Activated CD8-positive, alpha-beta memory T cell treated with anti-CD3 and anti-CD28 coated beads for 36 hours (primary cell): ENCODE data around the gene EPHB1. TPM values are rescaled to one million over a fixed set of nuclear protein-coding genes. Genes with fewer than 3 reads are reported as not detected.
"Not testable (repeated sequence)": the region's sequence is repeated elsewhere in the genome, so short reads cannot be mapped to it uniquely, and the experiment has no call there.

Experiments used
- CTCF ChIA-PET: fragments of 350-600 bp; sonication (Branson Sonifier 250); formaldehyde crosslinking; loops from one replicate; lab custom pipeline; 2021; ENCODE audit warnings: antibody characterized with exemption; lab: Charles Lee
- POLR2A ChIA-PET: fragments of 350-600 bp; sonication (Branson Sonifier 250); formaldehyde crosslinking; loops from one replicate; lab custom pipeline; 2021; ENCODE audit warnings: antibody characterized with exemption; lab: Charles Lee
- total RNA-seq, 2 experiments: library from RNA; stranded (reverse); gene quantifications; one replicate each; pipeline ENCODE4 v1.2.3, GENCODE V29; 2021

EPHB1 gene
- total RNA-seq, 2 experiments from 2014 or later, result not detected

DNA sequence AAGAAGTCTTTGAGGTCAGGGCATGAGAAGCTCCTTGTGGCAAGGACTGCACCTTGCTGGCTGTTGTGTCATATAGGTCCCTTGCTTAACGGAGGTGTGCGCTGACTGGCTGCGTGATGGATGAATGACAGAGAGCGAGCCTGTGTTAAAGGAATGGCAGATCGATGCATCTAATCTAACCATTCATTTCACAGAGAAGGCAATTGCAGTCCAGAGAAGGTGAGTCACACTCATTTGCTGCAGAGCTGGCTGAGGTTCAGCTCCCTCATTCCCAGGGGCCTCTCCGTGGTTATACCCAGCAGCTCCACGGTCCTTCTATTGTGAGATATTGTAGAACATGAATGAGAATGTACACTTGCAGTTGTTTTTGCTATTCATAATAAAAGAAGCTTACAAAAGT lies 289.3 kb downstream of the EPHB1 start:
- ChIA-PET CTCF (no interaction called here), POLR2A (no interaction called here)

DNA sequence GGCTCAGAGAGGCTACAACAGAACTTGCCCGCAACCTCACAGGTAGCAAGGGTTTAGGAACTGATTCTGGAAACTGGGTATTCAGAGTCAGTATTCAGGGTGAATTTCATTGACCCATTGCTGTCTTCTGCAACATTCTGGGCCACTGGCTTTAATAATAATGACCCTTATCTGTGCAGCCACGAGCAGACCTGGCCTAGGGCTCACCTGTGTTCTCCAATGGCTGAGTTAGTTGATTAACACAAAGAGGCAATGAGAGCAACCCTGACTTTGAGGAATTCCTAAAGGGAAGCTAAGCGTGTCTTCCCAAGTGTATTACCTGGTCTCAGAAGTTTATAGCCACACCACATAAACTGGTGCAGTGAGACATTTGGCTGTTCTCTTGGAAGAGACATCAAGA lies 289.9 kb downstream of the EPHB1 start:
- CTCF ChIA-PET, result no interaction called here

DNA sequence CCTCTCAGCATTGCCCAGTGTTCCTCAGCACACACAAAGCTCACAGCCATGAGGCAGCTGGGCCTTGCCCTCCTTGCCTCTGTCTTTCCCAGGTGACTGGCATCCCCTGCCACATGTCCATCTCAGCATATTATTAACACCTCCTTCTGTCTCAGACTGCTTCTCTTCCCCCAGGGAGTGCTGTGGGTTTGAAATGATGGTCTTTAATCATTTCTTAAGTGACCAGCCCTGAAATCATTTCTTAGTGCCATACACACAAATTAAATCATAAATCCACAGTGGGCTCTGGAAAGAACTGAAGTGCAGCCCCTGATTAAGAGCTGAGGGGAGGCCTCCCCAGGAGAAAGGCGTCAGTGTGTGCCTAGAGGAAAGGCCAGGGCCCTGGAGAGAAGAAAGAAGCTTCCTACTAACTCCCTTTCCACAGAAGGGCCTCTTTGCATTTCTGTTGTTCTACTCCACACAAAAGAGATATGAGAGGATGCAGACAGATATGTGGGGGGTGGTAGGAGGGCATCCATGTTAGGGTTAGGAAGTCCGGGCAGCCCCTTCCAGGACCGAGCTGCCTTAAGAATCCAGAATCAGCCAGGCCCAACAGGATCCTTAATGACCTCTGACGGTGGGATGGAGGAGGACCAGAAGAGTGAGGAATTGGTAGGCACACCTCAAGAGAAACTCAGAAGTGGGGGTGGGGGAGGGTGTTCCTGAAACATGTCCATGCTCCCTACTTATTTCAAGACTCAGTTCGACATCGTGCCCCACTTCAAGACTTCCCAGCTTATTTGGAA lies 290.8 kb downstream of the EPHB1 start:
- CTCF ChIA-PET, result no interaction called here
- POLR2A ChIA-PET, result no interaction called here

More for the DNA sequence above, 289.9 kb downstream of the EPHB1 start:
- POLR2A ChIA-PET, result no interaction called here

DNA sequence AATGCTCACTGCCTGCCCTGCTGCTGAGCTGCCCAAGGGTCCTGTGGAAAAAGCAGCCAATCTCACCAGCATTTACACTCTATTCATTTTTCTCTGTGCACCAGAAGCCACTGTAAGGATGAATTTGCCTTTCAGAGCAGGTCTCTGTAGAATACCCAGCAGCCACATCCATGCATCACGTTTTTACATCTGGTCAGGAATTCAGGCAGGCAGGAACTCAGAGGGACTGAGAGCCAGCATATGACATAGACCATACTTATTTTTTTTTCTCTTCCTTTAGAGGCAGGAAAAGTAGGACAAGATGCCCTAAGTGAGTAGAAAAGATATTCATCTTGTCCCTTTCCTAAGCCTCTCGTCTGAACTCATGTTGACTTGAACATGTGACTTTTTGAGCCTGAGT lies 292.7 kb downstream of the EPHB1 start:
- ChIA-PET POLR2A (no interaction called here), CTCF (no interaction called here)

DNA sequence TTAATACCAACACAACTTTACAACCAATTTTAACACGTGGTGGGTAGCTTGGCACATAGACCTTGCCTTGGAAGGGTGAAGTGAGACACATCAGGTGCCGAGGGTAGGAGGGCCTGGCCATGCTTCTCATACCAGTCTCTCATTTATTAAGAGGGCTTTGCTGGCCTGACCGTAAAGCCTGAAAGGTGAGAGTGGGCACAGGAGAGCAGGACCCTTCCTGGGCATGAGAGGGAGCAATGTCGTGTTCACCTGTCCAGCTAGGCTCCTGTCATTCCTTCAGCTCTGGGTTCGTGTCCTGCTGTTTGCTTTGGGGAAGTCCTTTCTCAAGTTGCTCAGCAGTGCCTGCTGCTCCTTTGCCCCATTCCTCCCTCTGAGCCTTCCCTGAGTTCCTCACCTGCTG lies 294.4 kb downstream of the EPHB1 start:
- ChIA-PET CTCF (no interaction called here), POLR2A (no interaction called here)

DNA sequence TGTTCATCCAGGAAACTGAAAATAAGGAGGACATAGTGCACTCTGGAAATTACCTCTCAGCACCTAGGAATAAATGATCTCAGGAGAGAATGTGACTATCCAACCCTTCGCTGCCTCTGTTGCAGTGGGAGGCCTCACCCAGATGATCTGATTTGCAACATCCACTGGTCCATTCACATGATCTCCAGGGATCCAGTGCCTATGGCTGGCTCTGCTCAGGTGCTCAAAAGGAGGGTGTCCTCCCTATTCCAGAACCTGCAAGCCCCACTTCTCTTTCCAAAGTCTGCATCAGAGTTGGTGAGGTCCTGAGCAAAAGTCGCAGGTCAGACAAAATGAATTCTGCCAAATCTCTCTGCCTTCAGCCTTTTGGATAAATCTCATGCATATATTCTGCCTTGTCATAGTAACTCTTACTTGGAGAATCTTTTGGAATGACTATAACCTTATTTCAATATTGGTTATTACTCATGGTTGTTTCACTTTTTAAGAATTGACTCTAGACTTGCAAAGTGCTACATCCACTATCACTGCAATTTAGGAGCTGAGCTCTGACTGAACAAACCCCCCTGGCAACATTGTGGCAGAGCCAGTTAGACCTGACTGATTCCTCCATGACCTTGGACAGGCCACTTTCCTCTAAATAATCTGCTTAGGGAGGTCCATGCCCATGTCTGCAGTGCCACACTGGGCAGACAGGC lies 295.1 kb downstream of the EPHB1 start:
- POLR2A ChIA-PET, result no interaction called here
- CTCF ChIA-PET, result no interaction called here

DNA sequence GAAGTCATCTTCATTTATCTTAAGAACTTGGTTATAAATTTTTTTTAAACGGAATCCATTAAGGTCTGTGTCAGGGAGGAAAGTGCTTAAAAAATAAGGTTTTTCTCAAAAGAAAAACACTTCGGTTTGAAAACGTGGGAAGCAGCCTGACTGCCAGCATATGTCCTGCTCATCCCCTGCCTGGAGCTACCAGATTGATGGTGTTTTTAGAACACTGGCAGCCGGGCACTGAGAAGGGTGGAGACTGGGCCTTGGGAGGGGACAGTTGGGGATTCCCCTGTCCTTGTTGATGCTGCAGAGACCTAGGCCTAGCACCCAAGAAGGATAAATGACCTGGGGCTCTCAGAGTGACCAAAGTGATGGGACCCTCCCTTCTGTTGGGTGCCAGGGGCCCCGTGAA lies 296.9 kb downstream of the EPHB1 start:
- CTCF ChIA-PET, result no interaction called here

DNA sequence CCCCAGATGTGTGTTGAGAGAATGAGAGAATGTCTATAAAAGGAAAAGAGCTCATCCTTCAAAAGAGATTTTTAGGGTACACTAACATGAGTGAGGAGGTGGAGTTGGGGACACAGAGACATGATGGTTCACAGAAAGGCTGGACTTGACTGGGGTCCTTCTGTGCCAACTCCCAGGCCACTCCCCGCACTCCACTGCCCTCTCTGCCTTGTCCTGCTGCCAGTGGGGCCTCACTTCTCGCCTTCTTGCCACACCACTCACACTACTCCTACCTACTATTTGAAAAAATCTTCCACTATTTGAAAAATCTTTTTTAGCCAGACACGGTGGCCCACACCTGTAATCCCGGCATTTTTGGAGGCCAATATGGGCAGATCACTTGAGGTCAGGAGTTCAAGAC lies 298.1 kb downstream of the EPHB1 start:
- CTCF ChIA-PET, result no interaction called here
- POLR2A ChIA-PET, result no interaction called here

More for the DNA sequence above, 296.9 kb downstream of the EPHB1 start:
- POLR2A ChIA-PET, result no interaction called here

DNA sequence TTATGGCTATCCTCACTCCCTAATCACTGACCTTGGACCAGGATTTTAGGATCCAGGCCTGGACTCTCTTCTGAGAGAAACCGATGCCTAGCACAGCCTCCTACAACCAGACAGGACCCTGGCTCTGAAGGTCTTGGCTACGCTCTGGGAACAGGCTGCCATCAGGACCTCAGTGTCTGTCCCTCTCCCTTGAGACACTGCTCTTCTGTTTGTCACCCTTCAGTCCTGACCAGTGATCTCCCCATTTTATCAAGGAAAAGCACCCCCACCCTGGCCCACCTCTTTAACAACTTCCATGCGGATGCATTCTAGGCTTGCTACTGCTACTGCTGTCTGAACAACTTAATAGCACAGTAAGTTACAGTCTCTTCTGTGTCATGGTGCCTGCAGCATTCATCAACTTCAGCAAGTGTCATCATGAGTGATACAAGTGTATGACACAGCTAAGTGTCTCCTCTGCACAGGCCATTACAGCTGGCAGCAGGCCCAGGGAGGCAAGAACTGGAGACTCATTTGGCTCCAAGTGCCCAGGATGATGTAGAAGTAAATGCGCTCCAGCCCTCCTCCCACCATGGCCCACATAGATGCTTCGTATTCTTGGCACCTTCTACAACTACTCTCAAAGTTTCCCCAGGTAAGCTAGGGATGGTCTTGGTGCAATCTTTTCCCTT lies 302.4 kb downstream of the EPHB1 start:
- CTCF ChIA-PET, result no interaction called here
- POLR2A ChIA-PET, result no interaction called here

DNA sequence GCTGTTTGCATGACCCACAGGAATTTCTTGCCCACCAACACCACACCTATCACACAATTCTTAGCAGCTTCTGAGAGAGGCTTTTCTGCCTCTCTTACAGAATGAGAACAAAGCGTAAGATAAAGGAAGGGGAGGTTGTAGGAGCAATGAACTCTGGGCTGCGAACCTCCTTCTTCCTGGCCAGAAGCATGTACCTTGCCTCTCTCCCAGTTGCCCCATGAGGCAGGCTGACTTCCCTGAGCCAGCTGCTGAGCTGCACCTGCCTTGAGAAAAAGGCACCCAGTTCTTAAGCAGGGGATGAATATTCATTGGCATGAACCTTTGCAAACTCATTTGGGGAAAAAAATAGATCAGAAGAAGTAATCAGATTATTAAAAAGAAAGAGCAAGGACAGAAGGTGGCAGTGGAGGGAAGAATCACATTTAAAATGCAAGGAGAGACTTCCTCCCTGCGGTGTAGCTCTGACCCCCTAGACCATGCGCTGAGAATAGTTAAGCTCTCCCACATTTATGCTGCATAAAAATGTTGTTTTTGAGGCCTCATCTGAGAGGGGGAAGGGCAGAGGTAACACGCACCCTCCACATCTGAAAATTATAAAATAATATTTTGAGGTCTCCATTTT lies 304.8 kb downstream of the EPHB1 start:
- POLR2A ChIA-PET, result no interaction called here
- CTCF ChIA-PET, result no interaction called here

DNA sequence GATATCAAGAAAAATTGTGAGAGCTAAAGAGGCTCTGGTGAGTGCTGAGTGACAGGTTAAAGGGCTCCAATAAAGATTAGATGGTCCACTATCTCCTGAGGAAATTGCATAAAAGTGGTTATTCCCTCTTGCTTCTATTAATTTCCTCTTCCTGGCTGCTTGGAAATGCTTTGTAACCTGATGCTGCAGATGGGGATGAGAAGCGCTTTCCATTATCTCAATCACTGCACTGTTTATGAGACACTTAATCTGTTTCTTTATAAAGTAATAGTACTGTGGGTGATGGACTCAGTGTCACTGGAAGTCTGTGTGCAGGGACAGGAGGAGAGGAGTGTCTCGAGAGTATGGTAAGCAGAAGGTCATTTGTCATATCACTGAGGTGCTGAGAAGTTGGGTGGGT lies 305.3 kb downstream of the EPHB1 start:
- POLR2A ChIA-PET, result no interaction called here
- CTCF ChIA-PET, result no interaction called here

DNA sequence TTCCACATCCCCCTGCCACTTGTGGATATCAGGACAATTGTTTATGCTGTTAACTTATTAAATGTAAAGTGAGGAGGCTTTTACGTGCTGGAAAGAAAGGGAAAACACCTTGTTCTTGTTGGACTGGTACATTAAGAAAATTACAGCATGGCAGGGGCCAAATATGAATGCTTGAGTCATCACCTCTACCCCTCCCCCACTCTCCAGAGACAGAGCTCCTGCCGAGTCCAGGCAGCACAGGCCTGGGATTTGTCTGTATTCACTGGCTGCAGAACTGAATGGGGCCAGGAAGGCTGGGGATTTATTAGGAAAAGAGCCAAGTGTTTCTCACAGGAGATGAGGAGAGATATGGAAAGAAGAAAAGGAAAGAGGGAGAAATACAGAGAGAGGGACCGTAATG lies 308.9 kb downstream of the EPHB1 start:
- POLR2A ChIA-PET, result no interaction called here

DNA sequence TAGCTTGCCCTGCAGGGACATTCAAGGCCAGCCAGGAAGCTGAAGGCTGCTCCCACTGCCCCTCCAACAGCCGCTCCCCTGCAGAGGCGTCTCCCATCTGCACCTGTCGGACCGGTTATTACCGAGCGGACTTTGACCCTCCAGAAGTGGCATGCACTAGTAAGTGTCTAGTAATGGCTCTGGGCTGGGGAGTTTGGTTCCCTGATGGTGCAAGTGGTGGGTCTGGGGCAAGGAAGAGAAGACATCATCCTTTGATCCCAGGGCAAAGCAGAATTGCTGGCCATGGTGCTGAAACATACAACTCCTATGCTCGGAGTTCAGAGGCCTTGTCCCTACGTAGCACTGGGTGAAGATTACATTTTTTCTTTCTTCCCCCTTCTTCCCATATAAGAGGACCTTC lies 311.4 kb downstream of the EPHB1 start:
- POLR2A ChIA-PET, result no interaction called here
- CTCF ChIA-PET, result no interaction called here

More for the DNA sequence above, 308.9 kb downstream of the EPHB1 start:
- CTCF ChIA-PET, result no interaction called here

DNA sequence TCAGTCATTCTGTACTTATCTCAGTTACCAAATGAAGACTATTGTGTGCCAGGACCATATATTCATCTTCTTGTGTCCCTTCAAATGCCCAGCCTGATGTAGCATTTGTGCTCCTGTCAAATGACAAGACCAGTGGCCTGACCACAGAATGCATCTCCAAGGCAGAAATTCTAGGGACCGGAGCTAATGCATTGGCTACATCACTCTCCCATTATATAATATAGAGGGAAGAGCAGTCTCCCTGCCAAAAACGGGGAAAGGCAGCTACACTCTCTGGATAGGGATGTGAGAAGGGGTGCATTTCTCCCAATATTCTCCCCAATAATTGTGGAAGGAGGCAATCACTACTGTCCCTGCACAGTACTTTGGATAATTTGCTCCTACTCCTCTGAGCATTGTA lies 312.0 kb downstream of the EPHB1 start:
- ChIA-PET POLR2A (no interaction called here), CTCF (no interaction called here)

DNA sequence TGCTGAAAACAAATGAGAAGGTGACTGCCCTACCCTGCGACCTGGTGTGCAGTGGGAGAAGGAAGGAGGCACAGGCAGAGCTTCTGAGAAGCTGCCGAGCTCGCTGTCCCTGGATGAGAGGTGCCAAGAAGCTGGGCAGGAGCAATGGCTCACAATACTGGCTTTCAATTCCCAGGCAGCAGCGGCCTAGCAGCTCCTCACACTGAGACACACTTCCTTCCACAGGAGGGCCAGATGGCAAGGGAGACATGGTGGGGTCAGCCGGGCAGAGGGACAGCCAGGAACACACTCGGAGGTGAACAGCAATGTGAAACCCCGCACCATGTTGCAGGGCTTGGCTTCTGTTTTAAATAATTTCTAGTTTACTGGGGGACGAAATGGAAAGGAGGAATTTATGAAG lies 314.6 kb downstream of the EPHB1 start:
- ChIA-PET POLR2A (no interaction called here), CTCF (no interaction called here)

DNA sequence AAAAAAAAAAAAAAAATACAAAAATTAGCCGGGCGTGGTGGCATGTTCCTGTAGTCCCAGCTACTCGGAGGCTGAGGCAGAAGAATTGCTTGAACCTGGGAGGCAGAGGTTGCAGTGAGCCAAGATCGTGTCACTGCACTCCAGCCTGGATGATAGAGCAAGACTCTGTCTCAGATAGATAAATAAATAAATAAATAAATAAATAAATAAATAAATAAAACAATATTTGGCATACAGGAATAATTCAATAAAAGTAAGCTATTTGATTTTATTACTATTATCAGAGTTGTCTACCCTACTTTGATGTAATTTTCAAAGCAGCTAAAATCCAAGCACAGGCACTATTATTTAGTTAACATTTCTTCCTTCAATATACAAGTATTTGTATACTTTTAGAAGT lies 319.5 kb downstream of the EPHB1 start:
- POLR2A ChIA-PET, CTCF ChIA-PET: not testable (repeated sequence)

DNA sequence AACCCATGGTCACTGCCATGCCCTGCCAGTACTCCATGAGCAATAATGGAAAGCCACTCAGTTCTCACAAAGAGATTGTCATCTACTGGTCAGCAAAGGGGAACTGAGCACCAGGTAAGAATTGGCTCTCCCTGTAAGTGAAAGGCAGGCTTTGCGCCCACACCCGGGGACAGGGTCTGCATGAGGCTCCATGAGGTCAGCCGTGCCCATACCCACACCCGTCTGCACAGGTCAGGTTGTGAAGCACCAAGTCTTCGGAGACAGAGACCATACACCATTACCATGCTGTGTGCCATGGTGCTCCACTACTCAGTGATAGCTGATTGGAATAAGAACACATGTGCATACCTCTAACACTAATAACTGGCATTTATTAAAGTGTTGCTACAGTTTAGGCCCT lies 322.9 kb downstream of the EPHB1 start:
- CTCF ChIA-PET, result no interaction called here
- POLR2A ChIA-PET, result no interaction called here

DNA sequence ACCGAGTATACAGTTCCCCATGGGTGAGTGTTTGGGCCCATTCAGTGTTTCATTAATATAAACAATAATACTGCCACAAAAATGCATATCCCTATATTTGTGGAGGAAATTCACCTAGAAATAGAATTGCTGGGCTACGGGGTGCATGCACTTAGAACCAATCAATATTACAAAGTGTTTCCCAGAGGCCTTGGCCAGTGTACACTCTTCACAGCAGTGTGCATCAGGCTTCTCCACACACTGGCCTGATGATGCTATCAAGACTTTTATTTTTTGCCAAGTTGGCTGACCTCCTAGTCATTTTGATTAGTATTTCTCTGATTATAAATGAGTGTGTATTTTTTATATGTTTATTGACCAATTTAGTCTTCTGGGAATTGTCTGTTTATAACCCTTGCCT lies 323.7 kb downstream of the EPHB1 start:
- CTCF ChIA-PET, result no interaction called here
- POLR2A ChIA-PET, result no interaction called here

DNA sequence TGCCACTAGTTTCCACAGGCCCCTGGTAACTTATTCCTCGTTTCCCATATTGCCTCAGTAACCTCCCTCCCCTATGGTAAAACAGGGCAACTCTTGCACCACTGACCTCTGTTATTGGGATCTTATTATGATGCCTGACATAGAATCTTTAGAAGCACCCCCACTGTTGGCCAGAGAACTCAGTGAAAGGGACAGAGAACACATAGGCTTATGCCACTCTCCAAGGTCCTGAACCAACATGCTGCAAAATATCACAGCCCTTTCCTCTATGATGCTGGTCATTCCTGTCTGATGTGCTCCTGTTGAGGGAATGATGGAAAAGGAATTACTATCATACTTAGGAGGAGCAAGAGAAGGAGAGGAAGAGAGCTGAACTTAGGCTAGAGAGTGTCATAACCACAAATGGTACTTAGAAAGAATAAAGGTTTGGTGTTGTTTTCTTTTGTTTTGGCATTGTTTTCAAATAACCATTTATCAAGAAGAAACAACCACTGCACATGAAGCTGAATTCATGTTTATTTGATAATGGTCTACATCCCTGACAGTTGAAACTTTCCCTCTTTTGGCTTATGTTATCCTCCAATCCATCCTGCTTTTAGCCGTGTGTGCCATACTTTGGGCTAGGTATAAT lies 330.2 kb downstream of the EPHB1 start:
- CTCF ChIA-PET, result no interaction called here
- POLR2A ChIA-PET, result no interaction called here

DNA sequence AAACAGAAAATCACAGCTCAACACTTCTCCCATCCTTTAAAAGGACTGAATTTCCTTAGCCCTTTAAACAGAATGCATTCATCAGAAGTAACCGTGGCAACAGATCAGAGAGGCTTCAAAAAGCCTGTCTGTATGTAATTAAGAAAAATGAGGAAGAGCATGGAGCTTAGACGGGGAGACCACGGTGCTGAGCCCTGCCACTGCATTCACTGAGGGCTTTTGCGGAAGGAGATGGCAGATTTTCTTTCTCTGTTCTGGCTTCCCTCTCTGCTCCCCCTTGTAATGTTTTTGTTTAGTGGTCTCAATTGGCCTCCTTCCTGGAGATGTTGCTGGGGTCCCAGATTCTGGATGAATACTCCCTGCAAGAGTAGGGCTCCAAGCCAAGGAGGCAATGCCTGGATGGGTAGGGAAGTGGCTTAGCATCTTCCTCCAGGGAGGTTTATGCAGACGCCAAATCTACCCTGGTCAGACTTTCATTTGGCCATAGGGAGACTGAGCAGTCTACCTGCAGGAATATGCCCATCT lies 332.9 kb downstream of the EPHB1 start:
- POLR2A ChIA-PET, result no interaction called here

More for the DNA sequence above, 332.9 kb downstream of the EPHB1 start:
- CTCF ChIA-PET, result no interaction called here
